NCI-H146 (cell line): ENCODE results near the gene NDUFAF4.

Source experiments
- DNase-seq: peaks from one replicate; lab custom pipeline; 2025; lab: John Stamatoyannopoulos, UW

The NDUFAF4 gene

DNA sequence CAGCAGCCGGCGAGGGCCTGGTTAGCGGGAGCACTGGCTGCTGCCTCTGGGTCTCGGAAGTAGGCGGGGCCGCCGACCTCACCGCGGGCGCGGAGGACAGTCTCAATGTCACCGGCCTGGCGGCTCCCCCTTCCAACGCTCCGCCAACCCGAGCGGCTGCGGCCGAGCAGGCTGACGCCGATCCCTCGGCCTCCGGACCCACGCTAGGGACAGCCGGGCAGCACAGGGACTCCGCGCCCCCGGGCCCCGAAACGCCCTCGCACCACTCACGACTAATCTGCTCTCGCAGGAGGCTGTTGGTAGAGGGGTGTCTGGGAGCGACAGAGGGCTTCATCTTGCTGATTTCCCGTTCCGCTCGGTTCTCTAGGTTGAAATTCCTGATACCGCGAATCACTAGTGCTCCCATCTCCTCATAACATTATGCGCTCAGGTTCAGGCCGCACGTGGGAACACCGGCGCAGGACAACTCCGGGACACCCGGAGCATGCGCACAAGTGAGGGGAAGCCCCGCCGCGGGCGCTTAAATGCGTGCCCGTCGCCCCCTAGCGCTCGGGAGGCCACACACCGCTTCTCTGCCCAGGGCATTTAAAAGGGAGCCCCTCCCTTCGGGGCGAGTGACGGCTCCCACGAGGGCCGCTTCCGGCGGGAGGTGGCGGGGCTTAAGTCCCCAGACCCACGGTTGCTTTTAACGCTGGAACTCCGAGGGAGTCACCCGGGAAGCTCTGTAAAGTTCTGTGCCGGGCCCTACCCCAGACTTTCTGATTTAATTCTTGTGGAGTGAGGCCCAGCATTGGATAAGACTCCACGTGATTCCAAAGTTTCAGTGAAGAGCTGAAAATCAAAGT is at the start of gene NDUFAF4:
NDUFAF4 (minus strand) TSS at position 496 of the 845 bp plus-strand sequence; CDS start at position 406, 90 bp downstream.
- DNase-seq, result peak; percentile 96

DNA sequence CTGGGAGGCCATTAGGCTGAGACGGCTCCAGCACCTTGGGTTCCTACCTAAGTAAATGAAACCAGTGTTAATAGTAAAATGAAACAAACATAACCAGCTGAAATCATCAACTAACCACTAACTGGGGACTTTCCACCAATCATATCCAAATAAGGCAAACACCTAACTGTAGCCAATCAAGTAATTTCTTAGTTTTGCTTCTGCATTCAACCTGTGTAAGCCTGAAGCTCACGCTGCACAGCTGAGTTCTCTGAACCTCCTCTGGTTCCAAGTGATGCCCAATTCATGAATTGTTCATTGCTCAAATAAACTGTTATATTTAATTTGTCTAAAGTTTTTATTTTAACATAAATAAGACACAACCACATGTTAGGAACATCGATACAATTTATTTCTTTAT is 49.4 kb upstream of the NDUFAF4 start:
- no peak for DNase-seq

DNA sequence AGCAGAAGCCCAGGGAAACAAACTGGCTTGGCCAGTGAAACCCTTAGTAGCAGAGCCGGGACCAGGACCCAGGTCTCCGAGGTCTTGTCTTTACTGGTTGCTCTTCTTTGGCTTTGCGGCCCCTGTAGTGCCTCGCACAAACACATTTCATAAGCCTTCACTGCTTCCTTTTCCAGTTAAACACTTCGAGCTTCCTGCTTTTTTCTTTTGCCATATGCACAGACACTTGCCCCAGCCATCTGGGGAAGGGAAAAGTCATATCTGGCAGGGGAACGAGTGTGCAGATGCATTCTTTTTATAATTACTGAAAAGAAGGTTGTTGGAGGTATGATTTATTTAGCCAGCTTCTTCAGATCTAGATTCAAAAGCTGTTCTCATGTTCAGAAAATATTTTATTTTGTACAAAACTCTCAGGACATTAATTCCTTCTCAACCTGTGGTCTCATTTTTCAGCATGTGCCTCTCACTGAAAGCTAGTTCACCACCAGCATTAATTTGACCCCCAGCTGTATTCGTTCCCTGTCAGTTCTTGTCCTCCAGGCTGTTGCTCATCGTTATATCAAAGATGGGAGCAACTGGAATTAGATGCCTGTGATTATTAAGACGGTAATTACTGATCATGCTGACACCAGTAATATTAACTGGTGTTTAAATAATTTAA is 46.0 kb upstream of the NDUFAF4 start:
- DNase-seq, result no peak

DNA sequence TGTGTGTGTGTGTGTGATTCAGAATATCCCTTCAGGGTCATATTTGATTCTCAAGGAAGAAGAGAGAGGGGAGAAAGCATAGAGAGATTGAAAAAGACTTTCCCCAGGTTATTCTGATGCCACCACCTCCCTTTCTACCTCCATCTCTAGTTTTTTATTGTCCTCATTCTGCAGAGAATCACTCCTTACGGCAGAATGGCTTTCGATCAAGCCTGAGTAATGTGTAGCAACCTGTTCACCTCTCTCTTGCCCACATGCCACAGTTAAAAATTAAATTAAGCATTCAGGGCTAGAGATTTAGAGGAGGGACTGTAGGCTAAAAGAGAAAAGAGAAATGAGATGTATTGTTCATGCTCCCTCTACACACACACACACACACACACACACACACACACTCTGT is 45.0 kb upstream of the NDUFAF4 start:
- no peak for DNase-seq

DNA sequence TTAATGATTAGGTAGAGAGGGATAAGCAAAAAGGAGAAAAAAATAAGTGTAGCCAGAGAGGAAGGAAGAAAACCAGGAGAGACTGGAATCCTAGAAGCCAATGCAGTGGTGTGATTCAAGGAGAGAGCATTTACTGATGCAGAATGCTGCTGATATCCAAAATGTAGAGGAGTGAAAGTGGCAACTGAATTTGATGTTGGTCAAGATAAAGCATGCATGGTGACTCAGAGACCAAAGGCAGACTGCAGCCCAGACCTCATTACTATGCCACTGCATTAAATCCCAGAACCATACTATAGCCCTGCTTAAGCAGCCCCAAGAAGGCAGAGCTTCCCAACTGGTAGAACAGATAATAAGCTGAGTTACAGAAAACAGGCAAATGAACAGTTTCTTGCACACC is 42.6 kb upstream of the NDUFAF4 start:
- no peak for DNase-seq

DNA sequence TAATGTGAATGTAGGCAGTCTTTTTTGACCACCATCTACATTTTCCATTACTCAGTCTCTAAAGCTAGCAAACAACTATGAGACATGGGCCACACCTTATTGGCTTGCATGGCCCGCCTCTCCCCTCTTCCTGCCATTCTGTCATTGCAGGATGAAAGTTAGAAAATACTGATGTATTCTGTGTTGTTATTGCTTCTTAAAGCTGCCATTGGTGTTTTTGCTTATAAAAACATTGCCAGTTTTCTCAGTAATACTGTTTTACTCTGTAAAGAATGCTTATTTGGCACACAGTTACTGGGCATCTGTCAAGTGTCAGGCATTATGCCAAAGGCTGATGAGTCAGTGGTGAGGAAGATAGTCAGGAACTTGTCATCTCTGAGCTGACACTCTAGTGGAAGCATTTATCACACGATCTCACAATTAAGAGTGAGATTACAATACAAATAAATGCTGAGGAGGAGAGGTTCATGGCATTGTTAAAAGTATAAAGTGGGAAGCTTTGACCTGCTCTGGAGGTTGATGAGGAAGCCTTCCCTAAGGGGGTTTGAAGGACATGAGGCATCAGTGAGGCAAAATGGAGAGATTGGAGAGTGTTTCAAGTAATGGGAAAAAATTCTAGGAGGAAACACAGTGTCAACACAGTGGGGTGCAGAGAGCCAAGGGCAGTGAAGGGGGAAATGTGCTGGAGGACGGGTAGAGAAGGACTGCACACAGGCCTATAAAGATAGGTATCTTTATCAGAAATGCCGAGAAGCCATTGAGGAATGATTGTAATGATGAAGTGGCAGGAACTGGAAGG is 41.5 kb upstream of the NDUFAF4 start:
- DNase-seq, result no peak

DNA sequence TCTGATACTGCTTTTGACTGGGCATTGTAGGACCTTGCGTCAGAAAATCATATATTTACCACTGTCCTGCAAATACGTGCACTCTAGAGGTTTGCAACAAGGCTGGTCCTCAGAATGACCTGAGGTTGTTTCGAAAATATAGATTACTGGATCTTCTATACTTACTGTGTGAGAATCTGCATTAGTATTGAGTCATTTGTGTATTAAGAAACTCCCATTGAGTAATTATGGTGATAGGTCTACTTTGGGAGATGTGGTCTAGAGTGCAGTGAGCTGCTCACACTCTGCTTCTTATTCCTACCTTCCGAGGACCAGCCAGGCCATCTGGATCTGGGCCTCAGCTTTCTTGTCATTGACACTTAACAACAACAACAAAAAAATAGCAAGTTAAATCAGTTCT is 36.4 kb upstream of the NDUFAF4 start:
- no peak for DNase-seq

DNA sequence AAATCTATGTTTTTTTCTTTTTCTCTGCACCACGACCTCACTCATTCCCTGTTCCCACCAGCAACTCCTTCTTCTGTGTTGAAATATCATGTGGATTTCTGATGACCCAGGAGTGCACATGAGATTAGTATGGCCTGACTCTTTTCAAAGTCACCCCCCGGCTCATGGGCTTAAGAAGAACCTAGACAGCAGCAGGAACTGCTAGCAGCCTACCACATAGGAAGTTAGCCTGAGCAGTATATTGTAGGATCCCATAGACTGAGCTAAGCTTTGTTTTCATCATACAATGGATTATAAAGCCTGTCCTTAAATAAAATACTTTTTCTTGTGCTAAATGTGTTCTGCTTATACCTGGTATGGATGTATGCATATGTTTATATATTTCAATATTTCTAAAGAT is 33.5 kb upstream of the NDUFAF4 start:
- no peak for DNase-seq

DNA sequence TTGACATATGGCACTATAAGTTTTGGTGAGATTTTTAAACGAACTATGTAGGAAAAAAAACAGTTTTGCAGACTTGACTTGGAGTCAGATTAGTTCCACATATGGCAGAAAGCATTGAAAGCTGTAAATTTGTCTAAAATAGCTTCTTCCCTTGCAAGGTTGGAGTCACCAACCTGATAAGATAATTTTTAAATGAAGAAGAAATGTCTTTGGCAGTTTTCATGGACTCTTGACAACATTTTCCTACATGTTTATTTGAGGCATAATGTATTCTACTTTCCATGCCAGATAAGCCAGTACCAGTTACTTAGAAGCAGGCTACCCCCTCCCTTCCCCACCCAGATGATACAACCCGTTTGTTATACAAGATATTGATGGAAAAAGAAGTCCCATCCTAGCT is 32.0 kb upstream of the NDUFAF4 start:
- DNase-seq, result no peak

DNA sequence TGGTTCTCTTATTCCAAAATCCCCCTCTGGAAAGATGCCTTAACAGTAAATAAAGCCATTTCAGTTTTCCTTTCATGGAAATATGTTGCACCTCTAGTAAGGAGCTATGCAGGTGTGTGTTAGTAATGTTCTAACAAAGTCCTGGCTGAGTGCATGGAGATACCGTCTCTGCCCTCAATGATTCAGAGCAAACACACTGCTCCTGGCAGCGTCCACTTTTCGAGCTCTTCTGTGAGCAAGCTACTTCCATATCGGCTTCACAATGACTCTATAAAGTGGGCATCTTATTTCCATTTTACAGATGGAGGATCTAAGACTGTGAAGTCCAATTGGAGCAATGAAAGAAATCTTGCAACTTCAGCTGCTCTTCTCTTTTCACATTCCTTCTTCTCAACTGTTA is 30.0 kb upstream of the NDUFAF4 start:
- DNase-seq, result no peak

DNA sequence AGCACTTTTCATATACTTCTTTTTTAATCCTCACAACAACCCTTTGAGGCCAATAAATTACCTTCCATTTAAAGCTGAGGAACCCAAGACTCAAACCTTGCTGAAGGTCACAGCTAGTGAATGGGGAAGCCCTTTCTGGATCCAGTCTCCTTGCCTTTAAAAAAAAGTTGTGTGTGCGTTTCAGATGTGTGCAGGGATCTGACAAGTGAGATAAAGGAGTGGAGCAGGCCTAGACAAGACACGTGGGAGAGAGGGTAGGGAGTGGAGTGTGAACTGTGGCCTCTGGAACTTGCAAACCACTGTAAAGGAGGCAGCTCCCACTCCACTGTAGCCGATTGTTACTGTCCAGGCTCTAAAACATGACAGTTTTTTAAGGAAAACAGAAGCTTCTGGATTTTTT is 28.7 kb upstream of the NDUFAF4 start:
- no peak for DNase-seq

DNA sequence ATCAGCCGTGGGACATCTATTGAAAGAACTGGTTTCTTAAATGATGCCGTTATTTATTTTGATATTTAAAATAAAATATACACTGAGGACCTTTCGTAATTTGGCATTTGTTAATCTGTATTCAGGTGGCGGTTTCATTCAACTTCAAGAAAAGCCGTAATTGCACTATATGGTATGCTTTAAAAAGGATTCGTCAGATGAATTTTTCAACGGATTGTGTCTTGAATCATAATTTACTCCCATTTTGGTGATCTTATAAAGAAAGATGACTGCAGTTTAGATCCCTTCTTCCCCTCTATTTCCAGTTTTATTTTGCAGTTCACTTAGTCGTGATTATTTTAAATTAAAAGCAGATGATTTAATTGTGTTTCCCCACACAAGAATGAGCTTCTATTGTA is 27.6 kb upstream of the NDUFAF4 start:
- no peak for DNase-seq

DNA sequence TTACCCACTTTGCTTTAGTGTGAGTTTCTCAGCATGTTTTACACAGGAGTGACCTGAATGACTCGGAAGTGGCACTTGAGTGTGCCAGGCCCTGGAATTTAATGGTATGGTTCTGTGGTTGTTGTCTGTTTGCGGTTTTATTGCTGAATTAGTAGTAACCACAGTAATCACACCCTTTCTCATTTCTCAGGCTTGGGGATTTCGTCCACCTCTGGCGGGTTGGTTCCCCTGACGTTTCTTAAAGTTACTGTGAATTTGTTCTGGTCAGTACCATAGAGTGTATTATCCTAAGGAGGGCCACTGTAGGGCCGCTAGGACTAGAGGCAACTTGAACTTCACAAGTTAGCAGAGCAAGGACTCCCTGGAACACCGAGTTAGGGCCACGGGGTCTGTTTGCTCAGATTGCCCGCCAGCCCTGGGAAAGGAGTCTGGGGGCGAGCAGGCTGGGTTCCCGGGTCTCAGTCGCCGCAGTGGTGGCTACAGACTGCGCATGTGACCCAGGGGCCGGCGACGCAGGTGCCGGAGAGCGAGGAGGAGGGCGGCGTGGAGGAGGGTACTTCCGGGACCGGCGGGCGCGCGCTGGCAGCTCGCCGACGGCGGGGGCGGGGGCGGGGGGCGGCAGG is 26.3 kb upstream of the NDUFAF4 start:
- no peak for DNase-seq

DNA sequence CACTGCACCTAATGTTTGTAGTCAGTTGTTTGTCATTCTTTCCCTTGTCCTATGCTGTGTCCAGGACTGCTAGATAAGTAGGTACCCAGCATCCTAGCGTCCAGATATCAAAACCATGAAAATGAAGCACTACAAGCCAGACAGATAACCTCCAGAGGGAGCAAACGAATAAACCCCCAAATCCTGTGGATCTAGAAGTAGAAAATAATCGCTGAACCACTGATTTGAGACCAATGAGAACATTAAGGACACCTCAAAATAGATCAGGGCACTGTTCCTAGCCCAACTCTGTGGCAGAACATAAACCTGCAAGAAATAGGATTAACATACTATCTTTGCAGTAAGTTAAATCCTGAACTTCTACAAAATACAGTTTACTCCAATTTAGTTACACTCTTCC is 25.7 kb upstream of the NDUFAF4 start:
- no peak for DNase-seq

DNA sequence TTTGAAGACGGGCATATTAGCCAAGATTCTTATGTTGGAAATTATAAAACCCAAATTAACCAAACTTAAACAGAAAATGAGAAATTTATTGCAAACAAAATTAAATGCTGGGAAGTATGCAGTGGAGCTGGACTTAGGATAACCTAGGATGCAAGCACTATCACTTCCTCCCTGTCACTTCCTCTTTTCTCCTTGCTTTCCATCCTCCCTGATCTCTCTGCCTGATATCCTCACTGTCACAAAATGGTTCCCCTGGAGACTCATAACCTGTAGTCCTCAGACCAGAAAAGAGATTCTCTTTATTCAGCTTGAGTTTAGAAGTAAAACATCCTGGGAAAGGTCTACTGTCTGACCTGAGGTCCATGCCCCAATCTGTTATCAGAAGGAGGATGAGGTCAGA is 19.4 kb upstream of the NDUFAF4 start:
- no peak for DNase-seq

DNA sequence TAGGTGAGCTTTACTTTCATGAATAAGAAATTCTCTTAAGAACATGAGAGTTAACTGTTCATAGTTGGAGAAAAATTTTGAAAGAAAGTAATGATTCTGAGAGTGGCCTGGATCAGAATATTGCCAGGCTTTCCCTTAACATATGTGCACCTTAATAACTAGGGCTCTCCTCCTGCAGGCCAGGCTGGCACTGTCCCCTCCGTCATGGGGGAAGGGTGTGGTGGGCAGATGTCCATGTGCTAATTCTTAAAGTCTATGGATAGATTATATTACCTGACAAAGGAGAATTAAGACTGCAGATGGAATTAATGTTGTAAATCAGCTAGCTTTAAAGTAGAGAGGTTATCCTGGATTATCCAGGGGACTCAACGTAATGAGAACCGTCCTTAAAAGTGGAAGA is 15.9 kb upstream of the NDUFAF4 start:
- no peak for DNase-seq

DNA sequence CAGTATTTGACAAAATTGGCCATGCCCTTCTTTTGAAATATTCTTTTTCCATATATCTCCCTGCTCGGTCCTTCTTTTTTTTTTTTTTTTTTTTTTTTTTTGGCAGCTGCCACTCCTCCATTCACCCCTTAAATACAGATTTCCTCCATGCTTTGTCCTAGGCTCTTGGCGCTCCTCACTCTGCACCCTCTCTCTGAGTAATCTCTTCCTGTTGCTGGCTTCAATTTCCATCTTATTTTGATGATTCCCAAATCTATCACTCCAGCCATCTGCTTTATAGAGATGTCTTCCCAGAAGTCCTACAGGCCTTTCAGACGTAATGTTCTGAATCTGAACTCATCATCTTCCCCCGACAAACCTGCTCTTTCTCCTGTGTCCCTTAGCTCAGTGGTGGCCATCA is 14.1 kb upstream of the NDUFAF4 start:
- no peak for DNase-seq

DNA sequence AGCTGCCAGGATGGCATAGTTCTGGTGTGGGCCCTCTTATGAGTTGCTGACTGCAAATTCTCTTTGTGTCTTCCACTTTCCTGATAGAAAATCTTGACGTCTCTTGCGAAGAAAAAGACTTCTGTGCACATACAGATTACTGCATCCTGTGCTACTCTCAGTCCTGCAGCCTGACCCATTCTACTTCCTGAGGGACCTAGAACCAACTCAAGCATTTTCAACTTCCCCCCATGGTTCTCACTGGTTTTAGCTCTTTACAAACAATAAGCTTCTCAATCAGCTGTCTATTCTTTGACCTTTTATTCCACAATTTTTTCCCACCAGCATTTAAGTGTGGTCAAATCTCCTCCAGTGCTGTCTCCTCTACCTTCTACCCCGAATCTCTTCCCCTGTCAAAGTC is 13.5 kb upstream of the NDUFAF4 start:
- no peak for DNase-seq

DNA sequence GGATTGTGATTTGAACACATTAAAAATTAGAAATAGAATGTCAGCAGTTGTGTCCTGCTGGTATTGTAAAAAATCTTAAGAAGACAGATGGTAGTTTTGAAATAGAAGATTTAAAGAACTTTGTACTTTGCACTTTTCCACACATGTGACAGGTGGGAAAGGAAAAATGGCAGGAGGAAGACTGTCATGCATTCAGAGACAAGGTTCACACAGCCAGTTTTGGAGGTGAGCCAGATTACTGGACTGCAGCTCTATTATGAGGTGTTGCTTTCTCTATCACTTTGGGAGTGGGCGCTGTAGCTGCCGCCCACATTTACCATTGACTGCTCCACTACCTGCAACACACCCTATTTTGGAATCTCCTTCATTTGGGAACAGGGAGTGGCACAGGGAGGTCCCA is 12.1 kb upstream of the NDUFAF4 start:
- no peak for DNase-seq

DNA sequence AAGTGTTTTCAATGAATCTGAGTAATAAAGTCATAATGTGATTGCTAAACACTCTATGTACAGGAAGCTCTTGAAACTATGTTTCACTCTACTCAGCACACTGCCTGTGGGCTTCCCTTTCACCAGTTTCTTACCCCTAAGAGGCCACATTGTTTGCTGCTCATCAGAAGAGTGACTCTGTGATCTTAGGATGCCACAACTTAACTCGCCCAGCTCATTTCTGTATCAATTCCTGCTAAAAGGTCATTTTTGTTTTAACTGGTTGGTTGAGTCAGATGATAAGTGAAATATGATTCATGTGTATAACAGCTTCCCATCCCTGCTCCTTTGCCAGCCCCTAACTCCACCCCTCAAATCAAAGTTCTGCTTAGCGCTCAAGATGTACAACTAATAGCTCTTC is 9.8 kb upstream of the NDUFAF4 start:
- DNase-seq, result no peak

DNA sequence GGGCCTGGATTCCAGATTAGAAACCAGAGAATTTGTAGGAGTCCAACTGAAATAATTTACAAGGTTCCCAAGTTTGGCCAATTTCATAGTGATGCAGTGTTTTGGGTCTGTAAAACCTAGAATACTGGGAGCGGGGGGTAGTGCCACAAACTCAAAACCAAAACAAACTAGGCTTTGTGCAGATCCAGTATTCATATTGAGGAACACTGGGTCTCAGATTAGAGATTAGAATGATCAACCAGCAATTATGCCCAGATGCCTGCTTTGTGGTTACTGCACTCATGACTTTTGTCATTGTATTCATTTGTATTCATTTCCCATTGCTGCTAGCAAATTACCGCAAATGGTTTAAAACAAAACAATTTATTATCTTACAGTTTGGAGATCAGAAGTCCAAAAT is 3.2 kb upstream of the NDUFAF4 start:
- no peak for DNase-seq

DNA sequence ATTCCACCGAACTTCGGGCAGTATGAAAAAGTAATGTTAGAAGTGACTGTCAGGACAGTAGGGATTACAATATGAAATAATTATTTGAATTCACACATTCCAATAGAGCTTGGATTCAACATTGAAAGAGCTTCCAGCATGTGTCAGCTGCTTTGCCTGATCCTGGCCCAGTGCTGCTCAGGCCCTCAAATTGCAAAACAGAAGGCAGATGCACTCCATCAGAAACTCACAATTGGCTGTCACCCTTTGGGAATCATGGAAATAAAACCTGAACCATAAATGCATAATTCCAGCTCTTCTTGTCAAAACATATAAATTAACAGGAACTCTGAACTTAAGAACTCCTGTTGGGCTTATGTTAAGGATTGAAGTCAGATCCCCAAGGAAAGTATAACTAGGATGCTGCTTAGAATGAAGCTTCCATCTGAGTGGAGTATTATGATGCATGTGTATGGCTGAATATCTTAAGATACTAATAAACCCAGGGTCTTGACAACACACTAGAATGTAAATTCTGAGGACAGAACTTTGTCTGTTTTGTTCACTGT is 1.8 kb upstream of the NDUFAF4 start:
- DNase-seq, result no peak
